ENCODE measurements around the gene SPATA31D3.

GRCh38 chr9:81984928-81985327, 41.6 kb downstream of the SPATA31D3 start:
- TF ChIP-seq CTCF (IDR thresholded peaks at IDR 0.05; ENCODE audit: insufficient read depth, low read length, poor library complexity, severe bottlenecking) = no peak
- no peak for TF ChIP-seq EZH2phosphoT487 (conservative IDR thresholded peaks at IDR 0.05; ENCODE audit: low read length)

All from SU-DHL-6 (cell line).